CD14-positive monocyte (primary cell): ENCODE data around the gene NEK4. TPM values are rescaled to one million over a fixed set of nuclear protein-coding genes. Genes with fewer than 3 reads are reported as not detected.

ENCODE experiments used
- DNase-seq, 3 donors: peaks; one replicate each; pipeline ENCODE4 v3.0.0-alpha.2; 2011 to 2022
- H2AFZ ChIP-seq: 2 replicates; pipeline ENCODE4 v1.6.0; 2012; ENCODE audit warnings: mild to moderate bottlenecking, low read depth, low read length, inconsistent platforms; ENCODE audit not compliant: insufficient read depth, poor library complexity, severe bottlenecking
- H3K27ac ChIP-seq, 2 donors: 1 replicate in 1 of 2; 2 replicates in 1 of 2; pipeline ENCODE4 v1.5.1; 2012 to 2013; ENCODE audit warnings: low read length in 2 of 2, control low read depth in 1 of 2, inconsistent platforms in 1 of 2, low read depth in 1 of 2, mild to moderate bottlenecking in 1 of 2
- H3K27me3 ChIP-seq, 2 donors: one replicate each; pipeline versions ENCODE4 v1.6.0 to v1.6.1; 2011 to 2013; ENCODE audit warnings: low read length in 2 of 2; ENCODE audit not compliant: control insufficient read depth in 2 of 2, insufficient read depth in 2 of 2
- H3K36me3 ChIP-seq, 2 donors: replicated peaks in 1 of 2; 1 replicate in 1 of 2; 2 replicates in 1 of 2; pipeline versions ENCODE4 v1.5.1 to v1.6.1; 2012 to 2013; ENCODE audit warnings: low read length in 2 of 2, control low read depth in 1 of 2, inconsistent platforms in 1 of 2, mild to moderate bottlenecking in 1 of 2; ENCODE audit not compliant: insufficient read depth in 2 of 2, control insufficient read depth in 1 of 2
- H3K4me1 ChIP-seq, 2 donors: 1 replicate in 1 of 2; 2 replicates in 1 of 2; pipeline versions ENCODE4 v1.5.1 to v1.6.1; 2012 to 2013; ENCODE audit warnings: low read length in 2 of 2, control low read depth in 1 of 2, inconsistent platforms in 1 of 2, mild to moderate bottlenecking in 1 of 2, moderate library complexity in 1 of 2; ENCODE audit not compliant: insufficient read depth in 2 of 2, control insufficient read depth in 1 of 2
- H3K4me2 ChIP-seq: replicated peaks from 2 replicates; pipeline ENCODE3; 2012; ENCODE audit warnings: low read length, moderate library complexity, mild to moderate bottlenecking; ENCODE audit not compliant: poor library complexity, severe bottlenecking; ENCODE audit errors: extremely low read depth
- H3K4me3 ChIP-seq, 3 experiments: fragments of 200-600 bp in 1 of 3; sonication (generic) in 1 of 3; replicated peaks in 1 of 3; 1 replicate in 2 of 3; 2 replicates in 1 of 3; pipeline ENCODE4 v1.5.1; 2011 to 2013; ENCODE audit warnings: low read length in 3 of 3, mild to moderate bottlenecking in 3 of 3, control low read depth in 2 of 3, low read depth in 2 of 3, inconsistent platforms in 1 of 3, moderate library complexity in 1 of 3
- H3K79me2 ChIP-seq: 2 replicates; pipeline ENCODE4 v1.6.0; 2012; ENCODE audit warnings: mild to moderate bottlenecking, control low read depth, inconsistent platforms, low read length, moderate library complexity; ENCODE audit not compliant: insufficient read depth
- H3K9ac ChIP-seq: 2 replicates; pipeline ENCODE4 v1.6.0; 2017; ENCODE audit warnings: low read length, mild to moderate bottlenecking; ENCODE audit not compliant: insufficient read depth, poor library complexity, severe bottlenecking
- H3K9me3 ChIP-seq, 2 donors: replicated peaks in 1 of 2; 1 replicate in 1 of 2; 2 replicates in 1 of 2; pipeline versions ENCODE4 v1.5.1 to v1.6.1; 2012 to 2013; ENCODE audit warnings: low read length in 2 of 2, control low read depth in 1 of 2; ENCODE audit not compliant: control insufficient read depth in 1 of 2, insufficient read depth in 1 of 2
- H4K20me1 ChIP-seq: 2 replicates; pipeline ENCODE4 v1.6.0; 2012; ENCODE audit warnings: mild to moderate bottlenecking, low read length, control low read depth, moderate library complexity; ENCODE audit not compliant: insufficient read depth
- H3K27ac Mint-ChIP-seq, 7 donors: one replicate each; pipeline ENCODE4 v1.8.0; 2020; ENCODE audit warnings: mild to moderate bottlenecking in 7 of 7, mixed read lengths in 7 of 7, moderate library complexity in 6 of 7, inconsistent platforms in 2 of 7
- H3K27me3 Mint-ChIP-seq, 3 donors: one replicate each; pipeline ENCODE4 v1.8.0; 2021 to 2022; ENCODE audit warnings: low read depth in 3 of 3, mild to moderate bottlenecking in 3 of 3, mixed read lengths in 3 of 3, moderate library complexity in 3 of 3, inconsistent platforms in 1 of 3
- H3K36me3 Mint-ChIP-seq, 2 donors: one replicate each; pipeline ENCODE4 v1.8.0; 2020; ENCODE audit warnings: mixed read lengths in 2 of 2, inconsistent platforms in 1 of 2, mild to moderate bottlenecking in 1 of 2
- H3K4me1 Mint-ChIP-seq: one replicate; pipeline ENCODE4 v1.8.0; 2020; ENCODE audit warnings: mild to moderate bottlenecking, mixed read lengths
- H3K4me3 Mint-ChIP-seq, 2 donors: one replicate each; pipeline ENCODE4 v1.8.0; 2020; ENCODE audit warnings: mild to moderate bottlenecking in 2 of 2, mixed read lengths in 2 of 2, moderate library complexity in 1 of 2
- H3K9me3 Mint-ChIP-seq, 7 donors: one replicate each; pipeline ENCODE4 v1.8.0; 2020 to 2022; ENCODE audit warnings: mixed read lengths in 7 of 7, mild to moderate bottlenecking in 6 of 7, moderate library complexity in 6 of 7, inconsistent platforms in 2 of 7
- CTCF ChIP-seq: fragments of 200-600 bp; IDR thresholded peaks from one replicate; pipeline ENCODE4 v1.8.0; 2022; ENCODE audit warnings: antibody characterized with exemption, mild to moderate bottlenecking
- WGBS: methylation state at CpG from one replicate; pipeline ENCODE4 v1.1.5; 2013; ENCODE audit warnings: missing lambda C conversion rate; ENCODE audit not compliant: insufficient coverage; 5-methylcytosine and 5-hydroxymethylcytosine counted together
- intact Hi-C, 2 donors: fragments of 100-400 bp; cut with micrococcal nuclease; formaldehyde crosslinking; loops; one replicate each; pipeline versions ENCODE4 v1.15.0 to v1.15.1; 2023
- polyA plus RNA-seq, 3 donors: library from polyadenylated mRNA; depleted of rRNA in 1 of 3; unstranded in 2 of 3; stranded (reverse) in 1 of 3; fragments of 300-500 nt in 2 of 3; fragments of >200 nt in 1 of 3; fragmentation: Illumina TruSeq in 2 of 3; gene quantifications; 1 replicate in 2 of 3; 2 replicates in 1 of 3; pipeline ENCODE4 v1.2.3, GENCODE V29; 2012 to 2021

Gene NEK4
- polyA plus RNA-seq, 3 donors: 13.7 to 17.5 (median 17.4) TPM

GRCh38 chr3:52791928-52792327, 21.2 kb upstream of the NEK4 start:
- H3K27ac ChIP-seq: no peak overlapping the region
- intact Hi-C loops: no loop called here
- no peak overlapping the region for H3K4me2 ChIP-seq
- Mint-ChIP-seq H3K4me3 (no peak overlapping the region), H3K36me3 (no peaks in the 10 kb centered on the region), H3K4me1 (peaks cover 11% of the 10 kb centered on the region), H3K27me3 (peaks cover 3 to 10% (median 7%) of the 10 kb centered on the region in 3 donors), H3K9me3 (no peaks in the 10 kb centered on the region), H3K27ac (peak overlapping the region in 1 of 7 donors; percentile 35)
- peaks cover 10 to 13% of the 10 kb centered on the region in 2 donors for H3K4me1 ChIP-seq
- no peak overlapping the region for H3K4me3 ChIP-seq
- H3K9me3 ChIP-seq: no peaks in the 10 kb centered on the region
- TF ChIP-seq CTCF: no peak
- H3K27me3 ChIP-seq: no peaks in the 10 kb centered on the region
- no peak overlapping the region for H2AFZ ChIP-seq
- no peaks in the 10 kb centered on the region for H3K36me3 ChIP-seq
- no peak overlapping the region for H3K9ac ChIP-seq
- no peaks in the 10 kb centered on the region for H4K20me1 ChIP-seq
- no peak for DNase-seq
- H3K79me2 ChIP-seq: no peaks in the 10 kb centered on the region
- WGBS: 86% methylated on average over 3 of the region's 4 CpGs

- H3K36me3 ChIP-seq: no peaks in the 10 kb centered on the region
- no peak overlapping the region for H3K4me2 ChIP-seq
- WGBS: 91% methylated on average over 12 of the region's 12 CpGs
- Mint-ChIP-seq H3K4me3 (no peak overlapping the region), H3K4me1 (peaks cover 11% of the 10 kb centered on the region), H3K27me3 (peaks cover 3 to 10% (median 7%) of the 10 kb centered on the region in 3 donors), H3K27ac (no peak overlapping the region), H3K9me3 (no peaks in the 10 kb centered on the region), H3K36me3 (no peaks in the 10 kb centered on the region)
- no peak for DNase-seq
- H3K79me2 ChIP-seq: no peaks in the 10 kb centered on the region
- H3K27ac ChIP-seq: no peak overlapping the region
- intact Hi-C loops: no loop called here
- peaks cover 10 to 13% of the 10 kb centered on the region in 2 donors for H3K4me1 ChIP-seq
- no peak overlapping the region for H2AFZ ChIP-seq
- H3K4me3 ChIP-seq: no peak overlapping the region
- no peaks in the 10 kb centered on the region for H4K20me1 ChIP-seq
- H3K27me3 ChIP-seq: no peaks in the 10 kb centered on the region
- H3K9ac ChIP-seq: no peak overlapping the region
- TF ChIP-seq CTCF: no peak
- no peaks in the 10 kb centered on the region for H3K9me3 ChIP-seq
Observed at GRCh38 chr3:52791366-52791765, 20.6 kb upstream of the NEK4 start.
